NCI-H2107 (cell line): ENCODE data around the gene RAB27B.

ENCODE experiments used
- DNase-seq: peaks from one replicate; lab custom pipeline; 2025; lab: John Stamatoyannopoulos, UW

The RAB27B gene

DNA sequence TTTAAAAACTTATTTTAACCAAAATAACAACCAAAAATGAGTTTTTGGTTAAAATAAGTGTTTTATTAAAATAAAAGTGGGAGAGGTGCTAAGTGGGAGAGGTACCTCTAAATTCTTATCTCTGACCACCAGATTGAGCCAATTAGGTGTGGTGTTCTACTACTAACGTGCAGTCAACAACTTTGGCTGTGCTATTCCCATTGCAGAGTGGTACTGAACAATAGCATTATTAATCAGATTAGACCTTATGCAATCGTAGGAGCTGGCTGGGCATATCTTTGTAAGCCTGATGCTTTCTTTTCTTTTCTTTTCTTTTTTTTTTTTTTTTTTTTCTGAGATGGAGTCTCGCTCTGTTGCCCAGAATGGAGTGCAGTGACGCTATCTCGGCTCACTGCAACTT lies 38.9 kb downstream of the RAB27B start:
- DNase-seq, result no peak

DNA sequence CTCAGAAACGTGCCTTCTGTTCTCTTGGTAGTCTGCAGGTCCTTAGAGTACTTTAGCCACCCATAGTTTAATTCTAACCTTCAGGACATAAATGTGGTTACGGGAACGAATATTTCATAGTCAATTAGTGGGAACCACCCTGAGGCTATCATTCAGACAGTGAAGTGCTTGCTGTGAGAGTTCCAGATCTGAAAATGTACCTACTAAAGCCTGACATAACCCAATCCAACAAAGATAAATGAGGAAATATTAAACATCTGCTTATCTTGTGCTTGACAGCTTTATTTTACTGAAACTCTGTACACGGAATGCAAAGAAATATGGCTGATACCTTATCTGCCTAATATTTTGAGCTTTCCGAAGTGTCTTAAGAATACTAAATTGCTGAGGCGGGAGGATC lies 43.0 kb downstream of the RAB27B start:
- no peak for DNase-seq

GRCh38 chr18:54872681-54873080 lies 44.4 kb downstream of the RAB27B start:
- DNase-seq, result no peak

DNA sequence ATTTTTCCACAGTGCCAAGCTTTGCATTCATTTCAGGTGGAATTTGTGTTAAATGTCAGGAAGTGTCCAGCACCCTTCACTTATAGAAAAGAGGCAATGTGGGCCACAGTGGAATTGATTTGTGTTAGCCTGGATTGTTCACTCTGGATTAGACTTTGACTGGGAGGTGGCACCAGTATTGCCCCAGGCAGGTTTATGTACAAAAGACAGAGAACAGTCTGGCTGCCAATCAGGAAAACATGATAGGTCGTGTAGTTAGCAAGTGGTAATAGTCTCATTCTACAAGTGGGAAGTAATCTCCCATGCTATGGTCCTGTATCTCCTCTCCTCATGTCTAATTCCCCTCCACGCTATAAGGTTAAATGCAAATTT lies 45.6 kb downstream of the RAB27B start:
- DNase-seq, result no peak

- no peak for DNase-seq
Observed at GRCh38 chr18:54875063-54875462, 46.8 kb downstream of the RAB27B start.

DNA sequence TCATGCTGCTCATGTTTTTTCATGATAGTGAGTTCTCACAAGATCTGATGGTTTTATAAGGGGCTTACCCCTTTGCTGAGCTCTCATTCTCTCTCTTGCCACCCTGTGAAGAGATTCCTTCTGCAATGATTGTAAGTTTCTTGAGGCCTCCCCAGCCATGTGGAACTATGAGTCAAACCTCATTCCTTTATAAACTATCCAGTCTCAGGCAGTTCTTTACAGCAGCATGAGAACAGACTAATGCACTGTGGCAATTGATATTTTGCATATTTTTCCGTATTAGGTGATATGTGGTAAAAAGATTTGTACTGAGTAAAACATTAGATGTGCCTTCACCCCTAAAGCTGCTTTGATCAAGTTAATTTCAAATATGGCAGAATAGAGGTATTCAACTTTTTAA lies 48.8 kb downstream of the RAB27B start:
- DNase-seq, result no peak

DNA sequence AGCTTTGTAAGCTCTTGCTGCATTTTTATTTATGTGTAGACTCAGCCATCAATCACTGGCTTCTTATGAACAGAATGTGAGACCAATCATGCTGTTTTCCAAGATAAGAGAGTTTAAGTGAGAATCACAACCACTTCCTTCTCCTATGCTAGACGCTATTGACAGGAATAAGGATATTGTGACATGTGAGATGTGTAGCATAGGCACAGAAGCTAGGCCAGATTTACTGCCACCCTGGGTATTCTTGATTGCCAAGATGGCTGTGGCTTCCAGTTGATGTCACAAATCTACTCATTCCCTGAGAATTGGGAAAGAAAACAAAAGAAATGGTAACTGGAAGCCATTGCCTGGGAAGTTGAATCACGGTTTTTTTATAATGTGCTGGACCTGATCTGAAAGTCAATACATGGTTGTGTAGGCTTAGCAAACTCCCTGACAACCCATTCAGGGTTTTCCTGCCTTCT lies 49.9 kb downstream of the RAB27B start:
- no peak for DNase-seq

DNA sequence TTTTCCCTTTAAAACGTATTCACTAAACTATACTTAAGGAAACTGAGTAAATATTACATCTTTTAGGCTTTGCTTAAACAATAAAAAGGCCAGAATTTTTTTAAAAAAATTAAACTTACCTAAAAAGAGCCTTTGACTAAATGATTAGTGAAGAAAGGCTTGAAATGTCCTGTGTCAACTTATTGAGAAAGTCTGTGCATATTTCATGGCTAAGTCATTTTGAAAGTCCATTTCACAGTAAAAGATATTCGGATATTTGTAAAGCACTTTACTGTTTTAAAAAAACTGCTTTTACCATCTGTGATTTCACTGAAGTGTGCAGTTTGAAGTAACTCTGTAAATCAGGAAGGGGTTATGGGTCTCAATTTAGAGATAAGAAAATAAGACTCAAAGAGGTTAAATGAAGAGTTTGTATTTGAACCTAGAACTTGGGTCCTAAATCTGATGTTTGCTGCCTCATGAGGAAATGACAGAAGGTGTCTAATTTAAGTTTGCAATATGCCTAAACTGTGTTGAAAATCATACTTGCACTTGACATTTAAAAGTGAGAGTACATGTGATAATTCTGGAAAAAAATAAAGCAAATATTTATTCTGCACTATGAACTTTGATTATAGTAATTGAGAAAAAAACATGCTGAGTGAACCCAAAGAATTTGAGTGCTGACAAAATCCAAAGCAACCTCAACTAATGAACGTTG lies 50.5 kb downstream of the RAB27B start:
- no peak for DNase-seq

DNA sequence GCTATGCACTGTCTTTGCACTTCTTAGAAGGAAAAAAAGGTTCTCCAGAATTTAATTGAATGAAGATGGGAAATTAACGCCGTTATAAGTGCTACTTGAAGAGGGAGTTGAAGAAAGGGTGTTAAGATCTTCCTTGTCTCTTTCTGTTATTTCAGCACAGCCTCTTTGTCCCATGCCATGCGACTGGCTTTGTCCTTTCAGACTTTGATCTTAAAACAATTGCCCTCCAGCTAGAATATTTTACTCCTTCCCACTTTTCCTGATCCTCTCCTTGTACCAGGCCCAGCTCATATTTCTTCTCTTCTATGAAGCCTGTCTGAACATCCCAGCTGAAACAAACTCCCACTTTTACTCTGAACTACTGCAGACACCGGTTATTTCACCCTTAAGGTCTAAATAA lies 51.4 kb downstream of the RAB27B start:
- DNase-seq, result no peak

DNA sequence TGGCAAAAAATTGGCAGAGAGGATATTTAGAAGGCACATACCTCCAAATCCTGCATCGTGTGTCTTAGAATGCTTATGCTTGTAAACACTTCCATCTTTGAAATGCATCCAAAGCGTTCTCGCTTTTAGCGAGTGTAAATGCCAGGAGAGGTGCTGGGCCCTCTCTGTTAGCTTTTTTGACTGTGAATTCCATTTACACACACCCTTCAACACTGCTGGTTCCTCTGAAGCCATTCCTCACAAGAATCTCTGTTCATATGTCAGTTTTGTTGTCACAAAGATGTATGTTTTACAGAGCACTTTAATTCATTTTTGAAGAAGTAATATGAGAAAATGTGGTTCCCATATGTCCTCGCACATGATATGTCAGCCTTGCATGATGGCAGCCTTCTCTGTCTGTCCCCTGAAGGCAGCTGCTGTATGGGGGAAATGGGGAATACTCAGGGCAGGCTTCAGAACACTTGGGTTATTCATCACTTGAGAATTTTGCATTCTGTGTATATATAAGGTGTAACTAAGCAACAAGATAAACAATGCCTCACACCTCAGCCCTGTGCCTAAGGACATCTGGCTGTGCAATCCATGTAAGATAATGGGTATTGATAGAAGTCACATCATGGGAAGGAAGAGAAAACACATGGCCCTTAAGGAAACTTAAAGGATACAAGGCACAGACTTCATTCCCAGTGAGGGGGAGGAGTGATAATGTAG lies 52.3 kb downstream of the RAB27B start:
- DNase-seq, result no peak

GRCh38 chr18:54881229-54881768 lies 53.0 kb downstream of the RAB27B start:
- DNase-seq, result no peak

- no peak for DNase-seq
Observed at GRCh38 chr18:54882318-54882717, 54.0 kb downstream of the RAB27B start.

GRCh38 chr18:54883816-54884604 lies 55.7 kb downstream of the RAB27B start:
- no peak for DNase-seq

DNA sequence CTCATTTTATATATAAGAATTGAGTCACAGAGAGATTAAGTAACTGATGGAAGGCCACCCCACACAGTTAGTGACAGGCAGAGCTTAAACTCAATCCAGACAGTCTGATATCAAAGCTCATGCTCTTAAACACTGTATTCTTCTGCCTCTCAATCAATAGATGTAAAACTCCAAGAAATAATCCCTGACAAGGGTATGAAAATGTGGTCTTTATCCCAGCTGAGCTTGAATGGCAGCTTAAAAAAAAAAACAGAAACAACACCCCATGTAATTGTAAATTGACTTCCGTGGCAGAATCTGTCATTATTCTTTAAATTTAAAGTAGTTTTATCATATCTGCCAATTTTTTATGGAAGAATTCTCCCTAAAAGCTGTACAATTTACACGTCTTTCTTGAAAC lies 60.1 kb downstream of the RAB27B start:
- no peak for DNase-seq

DNA sequence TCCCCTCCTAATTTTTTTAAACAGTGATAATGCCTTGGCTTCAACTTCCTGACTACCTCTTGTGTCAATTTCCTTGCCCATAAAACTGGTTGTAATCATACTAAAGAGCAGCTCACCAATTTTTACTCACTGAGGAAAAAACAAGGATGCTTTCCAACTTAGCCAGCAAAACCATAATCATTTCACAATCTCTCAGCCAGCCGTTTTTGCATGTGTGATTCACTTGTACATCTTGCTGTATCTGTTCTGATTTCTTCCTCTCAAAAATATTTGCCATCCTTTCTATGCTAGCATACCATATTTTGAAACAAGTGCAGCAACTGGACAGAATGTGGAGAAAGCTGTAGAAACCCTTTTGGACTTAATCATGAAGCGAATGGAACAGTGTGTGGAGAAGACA lies 60.7 kb downstream of the RAB27B start:
- DNase-seq, result no peak

- no peak for DNase-seq
Observed at GRCh38 chr18:54899500-54899899, 71.2 kb downstream of the RAB27B start.

GRCh38 chr18:54900290-54900689 lies 72.0 kb downstream of the RAB27B start:
- DNase-seq, result no peak

DNA sequence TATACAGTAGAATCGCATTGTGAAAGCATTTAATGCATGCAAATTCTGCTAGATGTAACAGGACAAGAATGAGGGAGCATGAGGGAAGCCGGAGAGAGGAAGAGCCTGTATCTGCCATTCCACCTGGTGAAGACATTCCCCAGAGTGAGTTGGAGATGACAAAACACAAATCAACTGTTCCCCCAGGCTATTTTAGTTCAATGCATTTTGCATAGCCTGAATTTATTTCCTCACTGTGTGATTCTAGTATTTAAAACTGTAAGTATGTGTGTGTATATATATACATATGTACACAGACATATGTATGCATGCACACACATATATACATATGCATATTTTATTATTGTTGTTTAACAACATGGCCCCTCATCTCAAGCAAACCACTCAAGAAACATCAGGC lies 76.3 kb downstream of the RAB27B start:
- DNase-seq, result no peak

GRCh38 chr18:54905629-54906028 lies 77.4 kb downstream of the RAB27B start:
- no peak for DNase-seq

DNA sequence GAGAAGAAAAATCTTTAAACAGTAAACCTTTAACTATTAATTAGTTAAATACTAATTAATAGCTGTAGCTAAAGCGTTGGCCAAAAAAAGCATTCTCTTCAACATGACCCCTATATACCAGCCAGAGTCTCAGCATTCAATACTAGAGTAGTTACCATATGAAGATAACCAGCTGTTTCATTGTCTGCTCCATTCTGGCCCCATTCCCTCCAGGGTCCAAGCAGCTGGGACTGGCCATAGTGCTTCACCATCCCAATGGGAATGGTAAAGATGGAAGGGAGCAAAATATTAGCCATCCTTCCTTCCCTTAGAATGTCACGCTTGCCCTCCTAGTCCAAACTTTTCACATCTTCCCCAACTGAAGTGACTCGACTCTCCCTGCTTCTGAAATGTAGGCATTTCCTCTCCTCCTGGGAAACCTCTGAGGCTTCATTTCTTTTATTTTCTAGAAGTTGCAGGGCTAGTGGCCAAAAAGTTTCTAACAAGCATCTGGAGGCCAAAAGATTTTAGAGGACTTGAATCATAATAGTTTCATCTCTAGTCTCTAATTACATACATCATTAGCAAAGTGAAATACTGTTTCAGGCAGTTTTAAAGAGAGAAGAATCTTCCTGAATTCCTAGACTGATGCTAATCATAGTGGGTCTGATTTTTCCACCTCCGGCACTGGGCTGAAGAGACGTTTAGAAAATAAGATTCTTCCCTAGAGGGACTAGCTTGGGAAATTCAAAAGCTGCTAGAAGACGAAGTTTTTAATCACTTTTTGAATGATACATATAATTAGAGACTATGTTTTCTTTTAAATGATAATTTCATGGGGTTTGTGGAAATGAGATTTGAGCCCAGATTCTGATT lies 78.3 kb downstream of the RAB27B start:
- no peak for DNase-seq

DNA sequence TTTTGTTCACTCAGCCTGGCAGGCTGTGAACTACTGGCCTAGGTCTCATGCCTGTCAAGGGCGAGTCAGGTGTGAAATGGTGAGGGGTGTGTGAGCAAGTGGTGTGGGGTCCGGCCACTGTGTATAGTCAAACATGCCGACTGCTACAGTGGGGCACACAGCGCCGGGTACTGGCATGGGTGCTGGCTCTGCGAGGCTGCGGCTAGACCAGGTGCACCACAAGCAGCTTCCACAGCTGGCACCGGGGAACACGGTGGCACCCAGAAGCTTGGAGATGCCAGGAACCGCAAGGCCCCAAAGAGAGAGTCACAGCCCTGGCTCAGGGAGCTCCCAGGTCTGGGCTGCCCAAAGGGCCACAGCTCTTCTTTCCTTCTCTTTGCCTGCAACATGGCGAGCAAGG lies 81.3 kb downstream of the RAB27B start:
- no peak for DNase-seq
